Stimulated activated effector memory CD8-positive, alpha-beta T cell treated with anti-CD3 and anti-CD28 coated beads, Interleukin-12 subunit alpha, Interleukin-12 subunit beta, amount 100 ng/mL, for 72 hours (primary cell): ENCODE data around the gene NRDE2.

Experiments
- ATAC-seq: fragments of 150-1000 bp; cut with Tn5 transposase; 2 replicates; pipeline ENCODE4 v1.10.0; 2021
- DNase-seq, 2 donors: peaks; one replicate each; pipeline ENCODE4 v3.0.0; 2021 to 2022; ENCODE audit warnings: low spot score in 2 of 2
- H3K27ac Mint-ChIP-seq: one replicate; pipeline ENCODE4 v1.8.0; 2022; ENCODE audit warnings: mild to moderate bottlenecking, mixed read lengths
- H3K36me3 Mint-ChIP-seq: one replicate; pipeline ENCODE4 v1.8.0; 2022; ENCODE audit warnings: mild to moderate bottlenecking, mixed read lengths
- H3K4me1 Mint-ChIP-seq: one replicate; pipeline ENCODE4 v1.8.0; 2022; ENCODE audit warnings: mixed read lengths
- H3K4me3 Mint-ChIP-seq: one replicate; pipeline ENCODE4 v1.8.0; 2022; ENCODE audit warnings: mild to moderate bottlenecking, mixed read lengths
- H3K9me3 Mint-ChIP-seq: one replicate; pipeline ENCODE4 v1.8.0; 2022; ENCODE audit warnings: mixed read lengths

Gene NRDE2

GRCh38 chr14:90291699-90292098, 40.0 kb downstream of the NRDE2 start:
- peak overlapping the region; percentile 12 for H3K27ac Mint-ChIP-seq
- no peak for ATAC-seq
- H3K4me3 Mint-ChIP-seq, result no peak overlapping the region
- peaks cover 6% of the 10 kb centered on the region for H3K4me1 Mint-ChIP-seq
- peaks cover 67% of the 10 kb centered on the region for H3K36me3 Mint-ChIP-seq
- DNase-seq, result no peak
- no peaks in the 10 kb centered on the region for H3K9me3 Mint-ChIP-seq

- H3K4me1 Mint-ChIP-seq, result peaks cover 6% of the 10 kb centered on the region
- H3K27ac Mint-ChIP-seq, result peak overlapping the region; percentile 6
- no peak overlapping the region for H3K4me3 Mint-ChIP-seq
- DNase-seq, result no peak
- H3K9me3 Mint-ChIP-seq, result no peaks in the 10 kb centered on the region
- peaks cover 68% of the 10 kb centered on the region for H3K36me3 Mint-ChIP-seq
- ATAC-seq, result no peak
Observed at GRCh38 chr14:90290337-90291011, 41.3 kb downstream of the NRDE2 start.

- H3K36me3 Mint-ChIP-seq, result peaks cover 77% of the 10 kb centered on the region
- H3K9me3 Mint-ChIP-seq, result no peaks in the 10 kb centered on the region
- DNase-seq (no peak), ATAC-seq (peak; percentile 47)
- H3K4me1 Mint-ChIP-seq, result peaks cover 6% of the 10 kb centered on the region
- H3K4me3 Mint-ChIP-seq, result no peak overlapping the region
- no peak overlapping the region for H3K27ac Mint-ChIP-seq
Observed at GRCh38 chr14:90288651-90289355, 42.9 kb downstream of the NRDE2 start.

DNA sequence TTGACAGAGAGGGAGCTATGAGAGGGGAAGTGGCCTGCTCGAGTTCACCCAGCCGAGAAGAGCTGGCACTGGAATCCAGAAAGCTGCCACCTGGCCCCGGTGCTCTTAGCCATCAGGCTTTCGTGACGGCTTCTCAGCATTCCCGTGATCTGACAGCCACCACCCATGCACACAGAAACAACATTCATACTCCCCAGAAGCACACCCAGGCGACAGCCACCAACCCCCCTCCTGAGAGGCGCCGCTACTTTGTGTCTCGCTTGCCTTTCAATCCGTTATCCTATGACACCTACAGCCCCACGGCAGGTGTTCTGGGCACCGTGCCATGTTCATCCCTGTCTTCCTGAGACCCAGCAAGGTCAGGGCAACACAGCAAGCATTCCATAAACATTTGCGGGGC, 44.0 kb downstream of the NRDE2 start:
- H3K27ac Mint-ChIP-seq, result no peak overlapping the region
- peaks cover 87% of the 10 kb centered on the region for H3K36me3 Mint-ChIP-seq
- ATAC-seq (no peak), DNase-seq (no peak)
- peaks cover 6% of the 10 kb centered on the region for H3K4me1 Mint-ChIP-seq
- no peaks in the 10 kb centered on the region for H3K9me3 Mint-ChIP-seq
- H3K4me3 Mint-ChIP-seq, result no peak overlapping the region

DNA sequence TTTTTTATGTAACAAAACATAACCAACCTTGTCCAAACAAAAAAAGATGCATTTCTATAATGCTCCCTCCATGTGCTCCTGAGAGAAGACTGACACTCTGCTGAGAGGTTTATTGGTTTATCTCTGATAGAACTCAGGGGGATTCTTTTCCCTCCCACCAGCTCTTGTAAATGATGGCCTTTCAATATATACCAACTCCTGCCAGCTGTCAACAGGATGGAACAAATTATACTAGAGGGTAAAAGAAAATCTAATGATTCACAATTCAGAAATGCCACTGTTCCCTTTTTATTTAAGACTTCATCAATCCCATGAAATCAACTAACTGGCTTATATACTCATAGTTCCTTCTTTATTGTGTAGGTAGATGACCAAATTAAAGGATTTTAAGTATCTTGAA, 50.0 kb downstream of the NRDE2 start:
- Mint-ChIP-seq H3K4me1 (peaks cover 5% of the 10 kb centered on the region), H3K27ac (no peak overlapping the region), H3K36me3 (peaks cover 80% of the 10 kb centered on the region), H3K4me3 (no peak overlapping the region), H3K9me3 (no peaks in the 10 kb centered on the region)
- no peak for DNase-seq
- no peak for ATAC-seq

GRCh38 chr14:90281261-90281660, 50.5 kb downstream of the NRDE2 start:
- Mint-ChIP-seq H3K4me1 (peaks cover 10% of the 10 kb centered on the region), H3K27ac (no peak overlapping the region), H3K36me3 (peaks cover 79% of the 10 kb centered on the region), H3K4me3 (no peak overlapping the region), H3K9me3 (no peaks in the 10 kb centered on the region)
- DNase-seq, result no peak
- peak; percentile 59 for ATAC-seq

DNA sequence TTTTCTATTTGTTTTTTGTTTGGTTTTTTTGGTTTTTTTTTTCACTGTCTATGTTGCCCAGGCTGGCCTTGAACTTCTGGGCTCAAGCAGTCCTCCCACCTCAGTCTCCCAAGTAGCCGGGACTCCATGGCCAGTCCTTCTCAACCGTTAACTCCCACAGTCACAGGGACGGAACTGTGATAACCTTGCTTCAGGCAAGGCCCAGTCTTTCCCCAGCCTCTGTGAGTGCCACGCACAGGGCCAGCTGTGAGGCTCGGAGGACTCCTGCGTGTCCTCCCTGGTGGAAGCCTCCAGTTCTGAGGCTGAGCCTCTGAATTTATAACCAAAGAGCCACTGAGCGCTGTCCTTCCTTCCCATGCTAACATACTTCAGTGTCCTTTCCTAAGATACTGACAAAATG, 51.6 kb downstream of the NRDE2 start:
- Mint-ChIP-seq H3K9me3 (no peaks in the 10 kb centered on the region), H3K27ac (peak overlapping the region; percentile 60), H3K4me1 (peaks cover 19% of the 10 kb centered on the region), H3K4me3 (no peak overlapping the region), H3K36me3 (peaks cover 79% of the 10 kb centered on the region)
- ATAC-seq, result no peak
- DNase-seq, result no peak

DNA sequence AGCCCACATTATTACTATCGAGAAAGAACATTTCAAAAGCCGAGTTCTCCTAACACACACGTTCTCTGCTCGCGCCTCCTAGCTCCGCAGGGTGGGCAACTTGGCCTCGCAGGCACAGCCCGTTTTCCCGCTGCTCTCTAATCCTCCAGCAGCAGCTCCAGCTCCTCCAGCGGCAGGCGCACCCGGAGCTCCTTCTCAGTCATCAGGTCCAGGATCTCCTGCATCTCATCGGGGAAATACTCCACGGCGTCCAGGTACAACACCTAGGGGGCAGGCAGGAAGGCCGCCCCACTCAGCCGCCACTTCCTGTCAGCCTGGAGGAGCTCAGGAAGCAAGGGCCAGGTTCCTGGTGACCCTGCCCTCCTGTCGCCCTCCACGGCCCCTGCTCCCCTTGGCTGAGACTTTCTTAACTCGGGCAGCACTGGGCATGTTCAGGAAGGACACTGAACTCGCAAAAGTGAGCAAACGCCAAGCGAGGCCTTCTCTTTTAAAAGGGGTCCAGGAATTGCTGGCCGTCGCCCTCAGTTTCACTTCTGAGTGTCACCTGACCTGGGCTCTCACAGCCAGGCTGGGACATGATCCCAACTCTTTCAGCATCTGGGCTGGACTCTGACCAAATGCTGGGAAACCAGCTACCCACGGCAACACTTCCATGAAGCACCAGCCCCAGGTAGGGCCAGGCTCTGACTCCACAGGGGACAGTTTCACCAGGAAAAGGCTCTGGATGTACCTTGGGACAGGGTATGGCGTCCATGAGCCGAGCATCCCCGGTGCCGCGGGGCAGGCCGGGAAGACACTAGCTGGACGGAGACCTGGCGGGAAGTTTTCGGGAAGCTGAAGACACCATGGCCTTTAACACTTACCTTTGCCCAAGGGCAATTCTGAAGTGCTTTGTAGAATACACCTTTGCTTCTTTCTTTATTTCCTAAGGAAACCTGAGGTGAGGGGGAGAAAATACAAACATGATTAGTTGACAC, 53.3 kb downstream of the NRDE2 start:
- Mint-ChIP-seq H3K4me3 (no peak overlapping the region), H3K4me1 (peaks cover 34% of the 10 kb centered on the region), H3K9me3 (no peaks in the 10 kb centered on the region), H3K36me3 (peaks cover 79% of the 10 kb centered on the region), H3K27ac (peak overlapping the region; percentile 74)
- no peak for ATAC-seq
- no peak for DNase-seq

GRCh38 chr14:90277581-90278198, 54.1 kb downstream of the NRDE2 start:
- no peaks in the 10 kb centered on the region for H3K9me3 Mint-ChIP-seq
- H3K4me3 Mint-ChIP-seq, result no peak overlapping the region
- no peak for ATAC-seq
- H3K4me1 Mint-ChIP-seq, result peaks cover 34% of the 10 kb centered on the region
- no peak for DNase-seq
- peak overlapping the region; percentile 95 for H3K27ac Mint-ChIP-seq
- H3K36me3 Mint-ChIP-seq, result peaks cover 79% of the 10 kb centered on the region

DNA sequence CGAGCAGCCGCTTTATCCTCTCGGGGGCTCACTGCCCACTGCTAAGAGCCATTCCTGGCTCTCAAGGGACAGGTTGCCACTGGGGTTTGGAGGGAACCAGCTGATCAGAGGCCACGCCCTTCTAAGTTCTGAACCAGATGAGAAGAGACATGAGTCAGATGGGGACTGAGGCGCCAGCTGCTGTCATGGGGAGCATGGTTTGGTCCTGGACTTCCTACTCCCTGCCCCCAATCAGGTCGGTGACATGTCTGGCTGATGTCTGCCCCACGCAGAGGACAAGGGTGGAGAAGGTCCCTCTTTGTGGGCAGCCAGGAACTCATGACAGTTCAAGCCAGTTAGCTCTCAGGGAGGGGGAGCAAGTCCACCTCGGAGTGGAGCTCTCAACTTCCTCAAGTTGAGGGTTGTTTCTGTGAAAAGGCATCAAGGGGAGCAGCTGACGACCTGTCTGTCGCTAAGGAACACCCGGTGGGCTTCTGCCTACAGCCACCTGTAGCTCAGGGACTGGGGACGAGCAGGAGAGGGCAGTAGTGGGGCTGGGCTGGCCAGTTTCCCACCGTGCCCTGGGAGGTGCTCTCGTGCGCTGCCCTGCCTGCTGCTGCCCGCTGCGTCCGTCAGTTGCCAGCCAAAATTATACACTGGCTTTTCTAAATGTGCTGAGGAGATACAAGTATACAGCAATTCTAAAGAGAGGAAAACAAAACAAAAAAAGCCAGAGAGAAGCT, 54.9 kb downstream of the NRDE2 start:
- H3K36me3 Mint-ChIP-seq, result peaks cover 79% of the 10 kb centered on the region
- DNase-seq (no peak), ATAC-seq (peak; percentile 55)
- H3K4me3 Mint-ChIP-seq, result peak overlapping the region; percentile 63
- H3K4me1 Mint-ChIP-seq, result peaks cover 34% of the 10 kb centered on the region
- no peaks in the 10 kb centered on the region for H3K9me3 Mint-ChIP-seq
- H3K27ac Mint-ChIP-seq, result peak overlapping the region; percentile 95

DNA sequence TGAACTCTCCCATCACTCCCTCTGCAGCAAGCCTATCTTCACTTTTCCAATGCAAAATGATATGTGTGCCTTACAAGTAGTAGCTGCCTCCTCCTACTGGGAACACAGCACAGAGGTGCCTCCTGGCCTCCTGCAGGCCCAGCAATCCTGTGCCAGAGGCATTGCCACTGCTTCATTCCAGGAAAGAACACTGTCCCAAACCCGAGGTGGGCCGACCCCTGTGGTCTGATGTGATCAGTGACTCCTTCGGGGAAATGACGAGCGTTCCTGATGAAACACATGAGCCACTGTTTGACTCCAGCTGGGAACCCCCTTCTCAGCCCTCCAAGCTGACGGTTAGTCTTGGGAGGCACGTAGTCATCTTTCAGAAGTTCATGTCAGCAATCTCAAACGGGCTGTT, 55.9 kb downstream of the NRDE2 start:
- ATAC-seq (peak; percentile 78), DNase-seq (no peak)
- Mint-ChIP-seq H3K27ac (peak overlapping the region; percentile 95), H3K4me3 (peak overlapping the region; percentile 63), H3K4me1 (peaks cover 34% of the 10 kb centered on the region), H3K36me3 (peaks cover 79% of the 10 kb centered on the region), H3K9me3 (no peaks in the 10 kb centered on the region)

GRCh38 chr14:90275458-90275814, 56.3 kb downstream of the NRDE2 start:
- peak overlapping the region; percentile 63 for H3K4me3 Mint-ChIP-seq
- DNase-seq (no peak), ATAC-seq (peak; percentile 38)
- H3K9me3 Mint-ChIP-seq, result no peaks in the 10 kb centered on the region
- peaks cover 80% of the 10 kb centered on the region for H3K36me3 Mint-ChIP-seq
- peaks cover 34% of the 10 kb centered on the region for H3K4me1 Mint-ChIP-seq
- H3K27ac Mint-ChIP-seq, result peak overlapping the region; percentile 95

GRCh38 chr14:90274808-90275457, 56.8 kb downstream of the NRDE2 start:
- Mint-ChIP-seq H3K9me3 (no peaks in the 10 kb centered on the region), H3K4me3 (peak overlapping the region; percentile 63), H3K27ac (peak overlapping the region; percentile 95), H3K36me3 (peaks cover 81% of the 10 kb centered on the region), H3K4me1 (peaks cover 34% of the 10 kb centered on the region)
- no peak for DNase-seq
- ATAC-seq, result peak; percentile 78

DNA sequence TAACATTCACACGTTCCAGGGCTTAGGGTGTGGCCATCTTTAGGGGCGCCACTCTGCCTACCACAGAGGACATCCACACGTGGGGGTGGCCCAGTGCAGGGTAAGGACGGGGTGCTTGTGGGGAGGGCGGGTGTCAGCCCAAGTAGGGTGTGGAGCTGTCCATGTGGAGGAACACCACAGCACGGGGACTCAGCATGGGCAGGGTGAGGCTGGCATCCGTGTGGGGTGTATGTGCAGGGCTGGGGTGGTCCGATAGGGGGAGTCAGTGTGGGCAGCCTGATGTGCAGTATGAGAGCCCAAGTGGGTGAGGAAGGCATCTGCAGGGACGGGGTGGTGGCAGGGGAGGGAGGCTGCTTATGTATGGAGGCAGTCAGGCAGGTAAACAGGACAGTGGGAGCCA, 57.7 kb downstream of the NRDE2 start:
- no peak for DNase-seq
- no peak overlapping the region for H3K4me3 Mint-ChIP-seq
- no peaks in the 10 kb centered on the region for H3K9me3 Mint-ChIP-seq
- peaks cover 88% of the 10 kb centered on the region for H3K36me3 Mint-ChIP-seq
- H3K4me1 Mint-ChIP-seq, result peaks cover 34% of the 10 kb centered on the region
- H3K27ac Mint-ChIP-seq, result peak overlapping the region; percentile 95
- peak; percentile 4 for ATAC-seq
